Measurements from ENCODE around the gene CFAP107. TPM values are rescaled to one million over a fixed set of nuclear protein-coding genes. Genes with fewer than 3 reads are reported as not detected.
"Not testable (repeated sequence)": the region's sequence is repeated elsewhere in the genome, so short reads cannot be mapped to it uniquely, and the experiment has no call there.

CFAP107 gene
- total and polyA plus RNA-seq, 2 of the 13 experiments (the other 11 are each of a cell fraction or from before 2014, with no cell fraction given), result not detected

DNA sequence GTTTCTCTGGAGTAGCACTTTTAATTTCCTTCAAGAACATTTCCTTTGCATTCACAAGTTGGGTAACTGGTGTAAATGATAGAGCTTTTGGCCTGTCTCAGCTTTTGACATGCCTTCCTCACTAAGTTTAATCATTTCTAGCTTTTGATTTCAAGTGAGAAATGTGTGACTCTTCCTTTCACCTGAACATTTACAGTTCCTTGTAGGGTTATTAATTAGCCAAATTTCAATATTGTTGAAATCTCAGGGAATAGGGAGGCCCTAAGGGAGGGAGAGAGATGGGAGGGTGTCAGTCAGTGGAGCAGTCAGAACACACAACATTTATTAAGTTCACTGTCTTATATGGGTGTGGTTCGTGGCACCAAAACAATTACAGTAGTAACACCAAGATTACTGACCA, 15.8 kb upstream of the CFAP107 start:
- no TSS peak for BruUV-seq (replicated peaks)
- no peaks in the 10 kb centered on the region for H4K20me1 ChIP-seq (ENCODE audit: insufficient read depth, low read length)
- no peak overlapping the region for H3K9ac ChIP-seq (ENCODE audit: insufficient read depth, low read depth, low read length)
- FAIRE-seq (no peak), ATAC-seq (no peak), DNase-seq (ENCODE audit: low spot score) (no peak)
- CTCF ChIA-PET (ENCODE audit: low intra/inter-chr PET ratio, low total read pairs), result no interaction called here
- TF ChIP-seq ZNF572 (CRISPR knock-in tag; IDR thresholded peaks at IDR 0.05) (no peak), NKX3-1 (CRISPR knock-in tag; IDR thresholded peaks at IDR 0.05) (no peak), SNRNP70 (IDR thresholded peaks at IDR 0.05; ENCODE audit: low read depth, low read length) (no peak), IKZF4 (CRISPR knock-in tag; IDR thresholded peaks at IDR 0.05; ENCODE audit: borderline replicate concordance, low read depth, not compliant biosample characterization) (no peak), MXI1 (IDR thresholded peaks at IDR 0.05; ENCODE audit: borderline replicate concordance, low read depth, low read length) (no peak), ZNF530 (CRISPR knock-in tag; IDR thresholded peaks at IDR 0.05; ENCODE audit: low read depth) (no peak), REPIN1 (CRISPR knock-in tag; IDR thresholded peaks at IDR 0.05; ENCODE audit: borderline replicate concordance, low read depth) (no peak), MED13 (CRISPR knock-in tag; IDR thresholded peaks at IDR 0.05) (no peak), MYNN (CRISPR knock-in tag; IDR thresholded peaks at IDR 0.05; ENCODE audit: low read depth) (no peak), SATB2 (CRISPR knock-in tag; IDR thresholded peaks at IDR 0.05) (no peak), RAD21 (CRISPR knock-in tag; IDR thresholded peaks at IDR 0.05) (no peak)
- intact Hi-C loops (cut with micrococcal nuclease; ENCODE audit: unreplicated experiment) (no loop called here), in situ Hi-C loops (cut with HindIII; ENCODE audit: extremely low pct_ligation_motif_present, low pct_unique_long_range_greater_than_20kb) (no loop called here)
- no peaks in the 10 kb centered on the region for H3K79me2 ChIP-seq (ENCODE audit: insufficient read depth, low read length)
- WGBS (ENCODE audit: low lambda C conversion rate), result 0% methylated on average over 1 of the region's 1 CpG
- no peak overlapping the region for H3K4me3 ChIP-seq (replicated peaks in 1 of 3; ENCODE audit: insufficient read depth in 1 of 3, low read depth in 2 of 3, low read length in 3 of 3)
- no peaks in the 10 kb centered on the region for H3K9me3 ChIP-seq (ENCODE audit: low read length)
- no peak overlapping the region for H3K4me2 ChIP-seq (ENCODE audit: low read depth, low read length)
- no peak overlapping the region for H3K27ac ChIP-seq (ENCODE audit: extremely low read length, insufficient read depth, low read length)
- no peaks in the 10 kb centered on the region for H3K4me1 ChIP-seq (ENCODE audit: insufficient read depth, low read length)
- POLR2A ChIA-PET, result no interaction called here
- 0 out of 5 replicates have a peak, but pooled peaks cover 0 to 5% of the 10 kb centered on the region in 2 experiments for H3K27me3 ChIP-seq (ENCODE audit: control insufficient read depth in 1 of 2, insufficient read depth in 2 of 2, low read length in 2 of 2)
- H2AFZ ChIP-seq (ENCODE audit: low read length), result no peak overlapping the region
- H3K36me3 ChIP-seq (replicated peaks in 1 of 2; ENCODE audit: control insufficient read depth in 1 of 2, insufficient read depth in 2 of 2, low read length in 2 of 2), result no peaks in the 10 kb centered on the region

GRCh38 chr1:12731084-12731483, 14.9 kb upstream of the CFAP107 start:
- in situ Hi-C loops (cut with HindIII; ENCODE audit: extremely low pct_ligation_motif_present, low pct_unique_long_range_greater_than_20kb); H3K27me3 ChIP-seq (ENCODE audit: control insufficient read depth in 1 of 2, insufficient read depth in 2 of 2, low read length in 2 of 2); H3K4me1 ChIP-seq (ENCODE audit: insufficient read depth, low read length); H2AFZ ChIP-seq (ENCODE audit: low read length); CTCF ChIA-PET (ENCODE audit: low intra/inter-chr PET ratio, low total read pairs); POLR2A ChIA-PET; DNase-seq (ENCODE audit: low spot score); H3K9ac ChIP-seq (ENCODE audit: insufficient read depth, low read depth, low read length); H4K20me1 ChIP-seq (ENCODE audit: insufficient read depth, low read length); intact Hi-C loops (cut with micrococcal nuclease; ENCODE audit: unreplicated experiment); H3K27ac ChIP-seq (ENCODE audit: extremely low read length, insufficient read depth, low read length); BruUV-seq (replicated peaks); H3K4me3 ChIP-seq (replicated peaks in 1 of 3; ENCODE audit: insufficient read depth in 1 of 3, low read depth in 2 of 3, low read length in 3 of 3); FAIRE-seq; H3K9me3 ChIP-seq (ENCODE audit: low read length); ATAC-seq; H3K36me3 ChIP-seq (replicated peaks in 1 of 2; ENCODE audit: control insufficient read depth in 1 of 2, insufficient read depth in 2 of 2, low read length in 2 of 2); H3K4me2 ChIP-seq (ENCODE audit: low read depth, low read length); H3K79me2 ChIP-seq (ENCODE audit: insufficient read depth, low read length): not testable (repeated sequence)
- 0% methylated on average over 2 of the region's 2 CpGs for WGBS (ENCODE audit: low lambda C conversion rate)
